Fibroblast of lung (primary cell): ENCODE data around the gene EEIG1. TPM values are rescaled to one million over a fixed set of nuclear protein-coding genes. Genes with fewer than 3 reads are reported as not detected.

Experiments used
- DNase-seq, 2 donors: peaks; one replicate each; pipeline versions ENCODE4 v3.0.0 to v3.0.0-alpha.2; 2010; ENCODE audit warnings: low read depth in 2 of 2
- H2AFZ ChIP-seq: 2 replicates; pipeline ENCODE4 v1.5.1; 2012; ENCODE audit warnings: low read length, control low read depth, inconsistent platforms
- H3K27ac ChIP-seq: 2 replicates; pipeline ENCODE4 v1.5.1; 2011; ENCODE audit warnings: low read length, control low read depth; ENCODE audit not compliant: insufficient read depth
- H3K27me3 ChIP-seq: 2 replicates; pipeline ENCODE4 v1.5.1; 2011; ENCODE audit warnings: mild to moderate bottlenecking, low read length; ENCODE audit not compliant: control insufficient read depth, insufficient read depth
- H3K36me3 ChIP-seq: 2 replicates; pipeline ENCODE4 v1.5.1; 2011; ENCODE audit warnings: low read length; ENCODE audit not compliant: control insufficient read depth, insufficient read depth
- H3K4me1 ChIP-seq: 2 replicates; pipeline ENCODE4 v1.5.1; 2011; ENCODE audit warnings: low read length; ENCODE audit not compliant: control insufficient read depth, insufficient read depth; ENCODE audit errors: extremely low read depth
- H3K4me2 ChIP-seq: 2 replicates; pipeline ENCODE4 v1.5.1; 2011; ENCODE audit warnings: low read length, control low read depth; ENCODE audit not compliant: insufficient read depth; ENCODE audit errors: extremely low read depth
- H3K4me3 ChIP-seq, 4 experiments: fragments of 200-600 bp in 1 of 4; sonication (generic) in 1 of 4; replicated peaks in 1 of 4; 2 replicates each; pipeline ENCODE4 v1.5.1; 2011 to 2016; ENCODE audit warnings: low read length in 4 of 4, low read depth in 3 of 4, mild to moderate bottlenecking in 3 of 4, control low read depth in 2 of 4, inconsistent platforms in 1 of 4, mixed read lengths in 1 of 4; ENCODE audit not compliant: insufficient read depth in 1 of 4; ENCODE audit errors: control extremely low read depth in 1 of 4
- H3K79me2 ChIP-seq: 2 replicates; pipeline ENCODE4 v1.5.1; 2012; ENCODE audit warnings: mild to moderate bottlenecking, low read length, inconsistent platforms; ENCODE audit not compliant: control insufficient read depth, insufficient read depth
- H3K9ac ChIP-seq: 2 replicates; pipeline ENCODE4 v1.5.1; 2011; ENCODE audit warnings: mild to moderate bottlenecking, low read length, control low read depth; ENCODE audit not compliant: insufficient read depth
- H3K9me3 ChIP-seq: 2 replicates; pipeline ENCODE4 v1.5.1; 2012; ENCODE audit warnings: low read depth, low read length; ENCODE audit not compliant: control insufficient read depth, insufficient read depth
- H4K20me1 ChIP-seq: 2 replicates; pipeline ENCODE4 v1.5.1; 2011; ENCODE audit warnings: low read length; ENCODE audit not compliant: control insufficient read depth, insufficient read depth; ENCODE audit errors: extremely low read depth
- EZH2 ChIP-seq: IDR thresholded peaks from 2 replicates; pipeline ENCODE4 v1.5.1; 2012; ENCODE audit warnings: low read length, control low read depth, mild to moderate bottlenecking; ENCODE audit errors: missing control alignments
- polyA plus RNA-seq, 2 donors: library from polyadenylated mRNA; depleted of rRNA in 1 of 2; stranded (reverse) in 1 of 2; unstranded in 1 of 2; fragments of >200 nt; gene quantifications; 2 replicates each; pipeline ENCODE4 v1.2.1, GENCODE V29; 2011 to 2012; ENCODE audit warnings: missing spikeins in 1 of 2
- total RNA-seq: library from RNA; depleted of rRNA; stranded (reverse); fragments of >200 nt; gene quantifications from 2 replicates; pipeline ENCODE4 v1.2.1, GENCODE V29; 2014
- TF ChIP-seq, protein P1 (sequence below), 2 donors: IDR thresholded peaks in 1 of 2; conservative IDR thresholded peaks in 1 of 2; 1 replicate in 1 of 2; 2 replicates in 1 of 2; pipeline ENCODE4 v1.5.1; 2011 to 2012; ENCODE audit warnings: low read length in 2 of 2, control low read depth in 1 of 2, inconsistent platforms in 1 of 2, low read depth in 1 of 2, mild to moderate bottlenecking in 1 of 2

Gene EEIG1
- total and polyA plus RNA-seq, 2 donors (not counting 1 experiment from before 2014, with no cell fraction given) = 12.8 to 13.2 TPM

DNA sequence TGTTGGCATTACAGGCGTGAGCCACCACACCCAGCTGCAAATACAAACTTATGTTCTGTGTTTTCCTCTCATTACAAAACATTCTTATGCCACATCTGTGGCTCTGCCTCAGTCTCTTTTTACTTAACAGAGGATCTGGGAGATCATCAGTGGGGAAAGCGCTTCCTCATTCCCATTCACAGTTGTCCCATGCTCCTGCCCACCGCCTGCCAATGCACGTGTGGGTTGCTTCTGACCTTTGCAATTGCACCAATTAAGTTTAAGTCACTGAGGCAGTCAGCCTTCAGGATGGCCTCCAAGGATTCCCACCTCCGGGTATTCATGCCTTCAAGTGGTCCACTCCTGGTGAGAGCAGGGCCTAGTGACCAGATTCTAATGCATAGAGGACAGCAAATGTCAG is 34.9 kb upstream of the EEIG1 start:
- no peak for DNase-seq
- no peaks in the 10 kb centered on the region for H3K79me2 ChIP-seq
- no peaks in the 10 kb centered on the region for H3K4me1 ChIP-seq
- H3K9ac ChIP-seq = no peak overlapping the region
- no peaks in the 10 kb centered on the region for H3K36me3 ChIP-seq
- H2AFZ ChIP-seq = no peak overlapping the region
- H3K27ac ChIP-seq = no peak overlapping the region
- no peaks in the 10 kb centered on the region for H3K9me3 ChIP-seq
- no peak overlapping the region for H3K4me3 ChIP-seq
- no peaks in the 10 kb centered on the region for H4K20me1 ChIP-seq
- no peaks in the 10 kb centered on the region for H3K27me3 ChIP-seq
- no peak for TF ChIP-seq EZH2
- TF ChIP-seq, protein P1, sequence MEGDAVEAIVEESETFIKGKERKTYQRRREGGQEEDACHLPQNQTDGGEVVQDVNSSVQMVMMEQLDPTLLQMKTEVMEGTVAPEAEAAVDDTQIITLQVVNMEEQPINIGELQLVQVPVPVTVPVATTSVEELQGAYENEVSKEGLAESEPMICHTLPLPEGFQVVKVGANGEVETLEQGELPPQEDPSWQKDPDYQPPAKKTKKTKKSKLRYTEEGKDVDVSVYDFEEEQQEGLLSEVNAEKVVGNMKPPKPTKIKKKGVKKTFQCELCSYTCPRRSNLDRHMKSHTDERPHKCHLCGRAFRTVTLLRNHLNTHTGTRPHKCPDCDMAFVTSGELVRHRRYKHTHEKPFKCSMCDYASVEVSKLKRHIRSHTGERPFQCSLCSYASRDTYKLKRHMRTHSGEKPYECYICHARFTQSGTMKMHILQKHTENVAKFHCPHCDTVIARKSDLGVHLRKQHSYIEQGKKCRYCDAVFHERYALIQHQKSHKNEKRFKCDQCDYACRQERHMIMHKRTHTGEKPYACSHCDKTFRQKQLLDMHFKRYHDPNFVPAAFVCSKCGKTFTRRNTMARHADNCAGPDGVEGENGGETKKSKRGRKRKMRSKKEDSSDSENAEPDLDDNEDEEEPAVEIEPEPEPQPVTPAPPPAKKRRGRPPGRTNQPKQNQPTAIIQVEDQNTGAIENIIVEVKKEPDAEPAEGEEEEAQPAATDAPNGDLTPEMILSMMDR (conservative IDR thresholded peaks at IDR 0.05 in 1 of 2, IDR thresholded peaks at IDR 0.05 in 1 of 2; ENCODE audit: low read depth in 1 of 2, low read length in 2 of 2) = no peak
- no peak overlapping the region for H3K4me2 ChIP-seq

DNA sequence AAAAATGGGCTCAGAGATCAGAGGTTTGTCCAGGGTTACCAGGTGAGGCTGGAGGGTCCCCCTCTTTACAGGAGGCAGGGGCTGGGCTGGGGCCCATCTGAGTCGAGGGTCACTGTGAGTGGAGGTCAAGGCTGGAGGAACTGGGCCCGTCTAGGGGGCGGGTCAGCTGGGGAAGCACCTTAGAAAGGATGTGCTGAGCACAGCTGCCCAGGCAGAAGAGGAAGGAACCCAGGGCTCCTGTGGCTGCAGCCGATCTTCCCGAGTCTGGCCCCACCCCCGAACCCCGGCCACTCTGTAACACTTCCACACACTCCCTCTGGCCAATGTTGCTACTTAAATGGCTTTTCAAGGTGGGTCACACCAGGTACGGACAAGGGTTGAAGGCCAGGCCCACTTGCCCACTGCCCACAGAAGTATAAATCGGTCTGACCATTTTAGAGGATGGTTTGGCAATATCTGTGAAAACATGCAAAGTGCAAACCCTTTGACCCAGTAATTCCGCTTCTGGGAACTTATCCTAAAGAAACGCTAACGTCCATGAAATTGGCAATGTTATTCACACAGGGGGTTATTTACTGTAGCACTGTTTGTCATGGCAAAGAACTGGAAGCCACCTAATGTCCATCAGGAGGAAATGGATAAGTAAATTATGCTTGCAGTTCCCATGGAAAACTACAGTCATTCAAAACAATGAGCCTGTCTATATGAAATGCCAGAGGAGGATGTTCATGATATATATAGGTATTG is 30.5 kb upstream of the EEIG1 start:
- no peaks in the 10 kb centered on the region for H4K20me1 ChIP-seq
- no peak overlapping the region for H3K4me3 ChIP-seq
- TF ChIP-seq, protein P1 (conservative IDR thresholded peaks at IDR 0.05 in 1 of 2, IDR thresholded peaks at IDR 0.05 in 1 of 2; ENCODE audit: low read depth in 1 of 2, low read length in 2 of 2) = no peak
- no peak for TF ChIP-seq EZH2
- peaks cover 2% of the 10 kb centered on the region for H3K4me1 ChIP-seq
- no peak overlapping the region for H3K4me2 ChIP-seq
- no peak overlapping the region for H3K27ac ChIP-seq
- H3K9ac ChIP-seq = no peak overlapping the region
- H3K36me3 ChIP-seq = no peaks in the 10 kb centered on the region
- no peak for DNase-seq
- no peaks in the 10 kb centered on the region for H3K9me3 ChIP-seq
- H3K27me3 ChIP-seq = no peaks in the 10 kb centered on the region
- H2AFZ ChIP-seq = no peak overlapping the region
- H3K79me2 ChIP-seq = no peaks in the 10 kb centered on the region

DNA sequence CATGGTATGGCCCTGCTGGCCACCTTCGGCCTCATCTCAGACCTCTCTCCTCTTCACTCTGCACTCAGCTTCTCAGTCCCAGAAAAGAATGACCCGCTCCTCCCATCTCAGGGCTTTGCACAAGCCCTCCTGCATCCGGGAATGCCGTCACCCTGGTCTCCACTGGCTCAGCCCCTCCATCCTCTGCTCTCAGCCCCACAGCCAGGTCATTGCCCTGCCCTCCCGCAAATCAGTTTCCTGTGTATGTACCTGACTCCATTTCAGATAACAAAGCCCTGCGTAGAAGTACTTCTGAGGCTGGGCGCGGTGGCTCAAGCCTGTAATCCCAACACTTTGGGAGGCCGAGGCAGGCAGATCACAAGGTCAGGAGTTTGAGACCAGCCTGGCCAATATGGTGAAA is 28.9 kb upstream of the EEIG1 start:
- no peaks in the 10 kb centered on the region for H3K79me2 ChIP-seq
- peaks cover 3% of the 10 kb centered on the region for H3K4me1 ChIP-seq
- H3K9ac ChIP-seq = no peak overlapping the region
- H3K27me3 ChIP-seq = no peaks in the 10 kb centered on the region
- no peak for DNase-seq
- no peaks in the 10 kb centered on the region for H4K20me1 ChIP-seq
- no peak overlapping the region for H3K4me2 ChIP-seq
- no peak overlapping the region for H2AFZ ChIP-seq
- TF ChIP-seq, protein P1 (conservative IDR thresholded peaks at IDR 0.05 in 1 of 2, IDR thresholded peaks at IDR 0.05 in 1 of 2; ENCODE audit: low read depth in 1 of 2, low read length in 2 of 2) = no peak
- no peak for TF ChIP-seq EZH2
- no peak overlapping the region for H3K4me3 ChIP-seq
- no peak overlapping the region for H3K27ac ChIP-seq
- H3K36me3 ChIP-seq = no peaks in the 10 kb centered on the region
- H3K9me3 ChIP-seq = no peaks in the 10 kb centered on the region
